GM12878 (cell line): ENCODE measurements around the gene RNASE13. TPM values are rescaled to one million over a fixed set of nuclear protein-coding genes. Genes with fewer than 3 reads are reported as not detected.

Experiments used
- FOS ChIP-seq: IDR thresholded peaks from 3 replicates; pipeline ENCODE4 v1.6.1; 2011; ENCODE audit warnings: borderline replicate concordance; ENCODE audit not compliant: insufficient read length; ENCODE audit errors: extremely low read depth
- GATAD2B ChIP-seq: fragments of 450-650 bp; conservative IDR thresholded peaks from 2 replicates; pipeline ENCODE4 v1.6.1; 2017; ENCODE audit warnings: low read depth, mild to moderate bottlenecking, moderate library complexity
- HDGF ChIP-seq: fragments of 450-650 bp; IDR thresholded peaks from 2 replicates; pipeline ENCODE4 v1.6.1; 2016; ENCODE audit warnings: antibody characterized with exemption
- IKZF1 ChIP-seq: fragments of 450-650 bp; conservative IDR thresholded peaks from 2 replicates; pipeline ENCODE4 v1.6.1; 2017; ENCODE audit warnings: antibody characterized with exemption, mild to moderate bottlenecking
- NR2F1 ChIP-seq: fragments of 450-650 bp; conservative IDR thresholded peaks from 2 replicates; pipeline ENCODE4 v1.6.1; 2017; ENCODE audit warnings: mild to moderate bottlenecking
- PRDM15 ChIP-seq: fragments of 450-650 bp; formaldehyde crosslinking; IDR thresholded peaks from 2 replicates; pipeline ENCODE4 v1.4.0; 2020; ENCODE audit warnings: mild to moderate bottlenecking, moderate library complexity
- RAD21 ChIP-seq: IDR thresholded peaks from 2 replicates; pipeline ENCODE4 v1.6.1; 2011; ENCODE audit warnings: mild to moderate bottlenecking, low read depth, low read length, moderate library complexity; ENCODE audit not compliant: insufficient read depth
- REST ChIP-seq: IDR thresholded peaks from 2 replicates; pipeline ENCODE4 v1.6.1; 2012; ENCODE audit warnings: mild to moderate bottlenecking, low read depth, low read length
- SMAD5 ChIP-seq: IDR thresholded peaks from 2 replicates; pipeline ENCODE4 v1.6.1; 2016; ENCODE audit warnings: antibody characterized with exemption, low read depth
- SPI1 ChIP-seq: IDR thresholded peaks from 2 replicates; pipeline ENCODE4 v1.6.1; 2011; ENCODE audit warnings: low read depth, mild to moderate bottlenecking, low read length, moderate library complexity, borderline replicate concordance; ENCODE audit not compliant: insufficient read depth
- ZBTB40 ChIP-seq: fragments of 450-650 bp; IDR thresholded peaks from 2 replicates; pipeline ENCODE4 v1.6.1; 2016; ENCODE audit warnings: mild to moderate bottlenecking, moderate library complexity, borderline replicate concordance
- ZNF592 ChIP-seq: fragments of 450-650 bp; IDR thresholded peaks from 2 replicates; pipeline ENCODE4 v1.6.1; 2017; ENCODE audit warnings: mild to moderate bottlenecking, moderate library complexity
- polyA plus RNA-seq, 11 experiments: library from polyadenylated mRNA; depleted of rRNA in 4 of 11; unstranded in 6 of 11; stranded (reverse) in 5 of 11; fragments of >200 nt; fragmentation: Nextera tagmentation in 4 of 11; fragmentation: Illumina TruSeq in 1 of 11; extraction: Ambion mirVana in 4 of 11; extraction: Trizol in 1 of 11; gene quantifications; 1 replicate in 1 of 11; 2 replicates in 10 of 11; pipeline versions ENCODE4 v1.2.1 to v1.2.3, GENCODE V29; 2011 to 2016; ENCODE audit warnings: inconsistent platforms in 2 of 11, missing spikeins in 2 of 11, low read depth in 1 of 11
- total RNA-seq, 4 experiments: library from RNA; depleted of rRNA in 3 of 4; stranded (reverse); fragments of >200 nt in 3 of 4; fragmentation: Illumina TruSeq in 1 of 4; extraction: Trizol in 1 of 4; gene quantifications; 2 replicates each; pipeline versions ENCODE4 v1.2.1 to v1.2.3, GENCODE V29; 2013 to 2021

The RNASE13 gene
- total and polyA plus RNA-seq, 10 of the 15 experiments (the other 5 are each of a cell fraction or from before 2014, with no cell fraction given): not detected

- TF ChIP-seq ZBTB40 (no peak), REST (no peak), NR2F1 (0 out of 2 replicates have a peak, but pooled peaks have one; percentile 26), GATAD2B (peak; percentile 79), SPI1 (peak; percentile 93), RAD21 (no peak), SMAD5 (no peak), IKZF1 (peak; percentile 66), ZNF592 (no peak), PRDM15 (CRISPR knock-in tag) (no peak), HDGF (0 out of 2 replicates have a peak, but pooled peaks have one; percentile 45), FOS (no peak)
Measured at GRCh38 chr14:21071225-21072030, 36.8 kb upstream of the RNASE13 start (continued).
